ENCODE results near the gene PCGF3. TPM values are rescaled to one million over a fixed set of nuclear protein-coding genes. Genes with fewer than 3 reads are reported as not detected.
"Not testable (repeated sequence)": the region's sequence is repeated elsewhere in the genome, so short reads cannot be mapped to it uniquely, and the experiment has no call there.

PCGF3 gene
- total RNA-seq, 4 donors from 2014 or later = 40.0 to 57.6 (median 46.9) TPM

DNA sequence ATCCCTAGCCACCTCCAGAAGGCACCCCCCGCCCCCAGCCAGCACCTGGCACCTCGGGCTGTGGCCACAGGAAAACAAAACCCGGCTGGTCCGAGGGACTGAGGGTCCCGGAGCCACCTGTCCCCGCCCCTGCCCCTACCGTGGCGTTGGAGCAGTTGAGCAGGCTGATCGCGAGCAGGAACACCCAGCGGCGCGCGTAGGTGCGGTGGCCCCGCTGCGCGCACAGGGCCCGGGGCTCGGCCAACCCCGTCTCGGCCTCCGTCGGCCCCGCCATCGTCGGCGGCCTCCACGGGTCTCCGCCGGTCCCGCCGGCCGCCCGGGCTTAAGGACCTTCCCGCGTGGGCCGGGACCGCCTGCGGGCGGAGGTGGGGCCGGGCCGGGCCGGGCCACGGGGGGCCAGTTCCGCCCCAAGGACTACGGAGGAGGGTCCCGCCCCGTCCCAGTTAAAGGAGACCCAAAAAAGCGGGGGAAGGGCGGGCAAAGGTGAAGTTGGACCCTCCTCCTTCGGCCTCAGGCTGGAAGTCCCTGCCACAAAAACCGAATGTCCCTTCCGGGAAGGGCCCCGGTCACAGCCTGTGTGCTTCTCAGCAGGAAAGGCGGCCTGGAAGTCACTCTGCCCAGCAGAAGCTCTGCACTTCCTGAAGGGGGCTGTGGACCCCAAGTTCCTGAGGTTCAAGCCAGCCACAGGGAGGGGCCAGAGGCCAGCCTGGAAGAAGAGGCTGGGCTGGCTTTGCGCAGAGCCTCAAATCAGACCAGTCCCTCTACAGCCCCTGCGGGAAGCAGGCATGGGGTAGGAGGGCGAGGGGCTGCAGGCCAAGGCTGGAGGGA is 16.6 kb upstream of the PCGF3 start, which contains the start of gene SLC49A3:
SLC49A3 (minus strand) TSS at position 298 of the 828 bp plus-strand sequence; CDS start at position 274, 24 bp downstream.
- Histone ChIP-seq H3K9me3 (no peaks in the 10 kb centered on the region), H3K27me3 (peaks cover 0 to 6% (median 0%) of the 10 kb centered on the region in 4 donors), H3K4me1 (peaks cover 30 to 47% (median 36%) of the 10 kb centered on the region in 3 donors), H3K27ac (peak within 1 kb of the TSS; percentile 75 to 88 (median 84)), H3K36me3 (no peaks in the 10 kb centered on the region), H3K4me3 (peak within 1 kb of the TSS; percentile 41 to 66 (median 50))
- DNase-seq = no peak
- TF ChIP-seq POLR2A (IDR thresholded peaks at IDR 0.05) = no peak
- TF ChIP-seq, protein P1, sequence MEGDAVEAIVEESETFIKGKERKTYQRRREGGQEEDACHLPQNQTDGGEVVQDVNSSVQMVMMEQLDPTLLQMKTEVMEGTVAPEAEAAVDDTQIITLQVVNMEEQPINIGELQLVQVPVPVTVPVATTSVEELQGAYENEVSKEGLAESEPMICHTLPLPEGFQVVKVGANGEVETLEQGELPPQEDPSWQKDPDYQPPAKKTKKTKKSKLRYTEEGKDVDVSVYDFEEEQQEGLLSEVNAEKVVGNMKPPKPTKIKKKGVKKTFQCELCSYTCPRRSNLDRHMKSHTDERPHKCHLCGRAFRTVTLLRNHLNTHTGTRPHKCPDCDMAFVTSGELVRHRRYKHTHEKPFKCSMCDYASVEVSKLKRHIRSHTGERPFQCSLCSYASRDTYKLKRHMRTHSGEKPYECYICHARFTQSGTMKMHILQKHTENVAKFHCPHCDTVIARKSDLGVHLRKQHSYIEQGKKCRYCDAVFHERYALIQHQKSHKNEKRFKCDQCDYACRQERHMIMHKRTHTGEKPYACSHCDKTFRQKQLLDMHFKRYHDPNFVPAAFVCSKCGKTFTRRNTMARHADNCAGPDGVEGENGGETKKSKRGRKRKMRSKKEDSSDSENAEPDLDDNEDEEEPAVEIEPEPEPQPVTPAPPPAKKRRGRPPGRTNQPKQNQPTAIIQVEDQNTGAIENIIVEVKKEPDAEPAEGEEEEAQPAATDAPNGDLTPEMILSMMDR (IDR thresholded peaks at IDR 0.05) = no peak
- 60% methylated on average over 2 of the region's 59 CpGs; no CpG with 5 or more reads in 1 of the 2 donors for WGBS, 2 donors
- intact Hi-C loops (cut with DNase I) = no loop called here

GRCh38 chr4:689723-690122 is 15.9 kb upstream of the PCGF3 start:
- Histone ChIP-seq H3K9me3 (no peaks in the 10 kb centered on the region), H3K36me3 (no peaks in the 10 kb centered on the region), H3K4me3 (peak overlapping the region in 3 of 4 donors; percentile 44 to 66 (median 56)), H3K27me3 (peaks cover 0 to 10% (median 0%) of the 10 kb centered on the region in 4 donors), H3K4me1 (peaks cover 30 to 40% (median 34%) of the 10 kb centered on the region in 3 donors), H3K27ac (peak overlapping the region; percentile 75 to 88 (median 84))
- WGBS, 2 donors = 65 to 80% methylated on average over 4 to 5 of the region's 8 CpGs
- no peak for DNase-seq
- no peak for TF ChIP-seq POLR2A (IDR thresholded peaks at IDR 0.05)
- TF ChIP-seq, protein P1 (IDR thresholded peaks at IDR 0.05) = no peak
- intact Hi-C loops (cut with DNase I) = no loop called here

- no peak overlapping the region for H3K27ac ChIP-seq
- no peaks in the 10 kb centered on the region for H3K36me3 ChIP-seq
- no peak for DNase-seq
- peaks cover 0 to 11% (median 0%) of the 10 kb centered on the region in 4 donors for H3K27me3 ChIP-seq
- no peaks in the 10 kb centered on the region for H3K9me3 ChIP-seq
- WGBS, 2 donors = 78 to 80% methylated on average over 9 to 21 of the region's 32 CpGs
- TF ChIP-seq POLR2A (IDR thresholded peaks at IDR 0.05) = no peak
- TF ChIP-seq, protein P1 (IDR thresholded peaks at IDR 0.05) = no peak
- H3K4me1 ChIP-seq = peaks cover 16 to 22% (median 20%) of the 10 kb centered on the region in 3 donors
- intact Hi-C loops (cut with DNase I) = no loop called here
- H3K4me3 ChIP-seq = no peak overlapping the region
Measured at GRCh38 chr4:692771-693554, 12.7 kb upstream of the PCGF3 start.

GRCh38 chr4:694341-694940 is 11.2 kb upstream of the PCGF3 start:
- H3K27ac ChIP-seq; intact Hi-C loops (cut with DNase I); H3K4me3 ChIP-seq; DNase-seq; H3K36me3 ChIP-seq; H3K9me3 ChIP-seq: not testable (repeated sequence)
- Histone ChIP-seq H3K27me3 (peaks cover 0 to 11% (median 0%) of the 10 kb centered on the region in 4 donors), H3K4me1 (peaks cover 4 to 12% (median 5%) of the 10 kb centered on the region in 3 donors)
- 73 to 83% methylated on average over 12 of the region's 12 CpGs for WGBS, 2 donors

DNA sequence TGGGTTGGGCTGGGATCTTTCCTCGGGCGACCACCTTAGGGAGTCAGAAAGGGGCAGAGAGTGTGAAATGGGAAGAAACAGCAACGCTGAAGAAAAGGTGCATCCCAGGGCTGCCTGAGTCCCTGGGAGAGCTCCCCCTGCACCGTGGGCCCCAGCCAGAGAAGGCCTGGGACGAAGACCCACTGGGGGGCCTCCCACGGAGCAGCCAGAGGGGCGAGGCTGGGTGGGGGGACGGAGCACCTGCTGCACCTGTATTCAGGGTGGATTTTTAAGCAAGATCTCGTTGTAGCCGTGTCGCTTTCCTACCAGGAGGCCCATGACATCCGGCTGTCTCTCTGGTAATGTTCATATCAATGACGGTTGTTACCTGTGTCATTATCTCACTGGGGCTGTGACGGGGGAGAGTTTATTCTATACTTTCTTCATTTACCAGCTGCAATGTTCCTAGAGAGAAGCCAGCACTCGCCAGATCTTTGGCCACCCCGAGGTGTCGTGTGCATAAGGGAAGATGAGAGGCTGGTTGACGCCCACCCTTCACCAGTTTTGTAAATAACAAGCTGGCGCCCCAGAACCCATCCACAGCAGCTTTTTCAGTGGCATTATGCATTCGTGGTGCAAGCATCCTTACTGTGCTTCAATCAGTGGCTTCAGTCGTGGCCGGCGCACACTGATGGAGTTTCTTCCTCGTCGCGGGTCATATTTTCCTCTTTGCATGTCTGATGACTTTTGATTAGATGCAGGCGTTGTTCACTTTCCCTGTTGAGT is 5.6 kb upstream of the PCGF3 start:
- no peak overlapping the region for H3K4me3 ChIP-seq
- intact Hi-C loops (cut with DNase I) = no loop called here
- H3K27me3 ChIP-seq = no peaks in the 10 kb centered on the region
- no peak for TF ChIP-seq POLR2A (IDR thresholded peaks at IDR 0.05)
- TF ChIP-seq, protein P1 (IDR thresholded peaks at IDR 0.05) = no peak
- H3K27ac ChIP-seq = peak overlapping the region; percentile 28 to 80 (median 69)
- no peaks in the 10 kb centered on the region for H3K9me3 ChIP-seq
- H3K36me3 ChIP-seq = no peaks in the 10 kb centered on the region
- no peak for DNase-seq
- WGBS, 2 donors = 82 to 90% methylated on average over 16 to 24 of the region's 27 CpGs
- peaks cover 8 to 18% (median 13%) of the 10 kb centered on the region in 3 donors for H3K4me1 ChIP-seq
